GM18867 (cell line): ENCODE data around the gene CSNK1D.

ENCODE experiments used
- ATAC-seq: cut with Tn5 transposase; IDR thresholded peaks from one replicate; pipeline ENCODE4 v1.9.1; 2021; ENCODE audit warnings: mild to moderate bottlenecking, moderate library complexity; ENCODE audit not compliant: unreplicated experiment

The CSNK1D gene

GRCh38 chr17:82253179-82253544 lies 20.3 kb downstream of the CSNK1D start:
- ATAC-seq = no peak

GRCh38 chr17:82252511-82253178 lies 20.9 kb downstream of the CSNK1D start:
- ATAC-seq = no peak

GRCh38 chr17:82250868-82251500 lies 22.5 kb downstream of the CSNK1D start:
- ATAC-seq = no peak

- no peak for ATAC-seq
Observed at GRCh38 chr17:82249896-82250581, 23.5 kb downstream of the CSNK1D start.

- no peak for ATAC-seq
Observed at GRCh38 chr17:82248815-82249674, 24.5 kb downstream of the CSNK1D start.

- no peak for ATAC-seq
Observed at GRCh38 chr17:82247856-82248671, 25.4 kb downstream of the CSNK1D start.

- no peak for ATAC-seq
Observed at GRCh38 chr17:82247182-82247823, 26.2 kb downstream of the CSNK1D start.

GRCh38 chr17:82246365-82247181 lies 26.9 kb downstream of the CSNK1D start:
- ATAC-seq = no peak

GRCh38 chr17:82246040-82246364 lies 27.5 kb downstream of the CSNK1D start:
- ATAC-seq = no peak

GRCh38 chr17:82245134-82246039 lies 28.1 kb downstream of the CSNK1D start:
- no peak for ATAC-seq

- ATAC-seq = no peak
Observed at GRCh38 chr17:82244413-82245133, 28.9 kb downstream of the CSNK1D start.

- no peak for ATAC-seq
Observed at GRCh38 chr17:82243648-82244412, 29.7 kb downstream of the CSNK1D start.

- ATAC-seq = no peak
Observed at GRCh38 chr17:82242977-82243647, 30.4 kb downstream of the CSNK1D start.

GRCh38 chr17:82242698-82242976 lies 30.9 kb downstream of the CSNK1D start:
- ATAC-seq = no peak

- ATAC-seq = no peak
Observed at GRCh38 chr17:82241926-82242697, 31.4 kb downstream of the CSNK1D start.
